SK-N-MC (cell line): Measurements from ENCODE around the gene OR6B1.
"Not testable (repeated sequence)": the region's sequence is repeated elsewhere in the genome, so short reads cannot be mapped to it uniquely, and the experiment has no call there.

Experiments used
- DNase-seq: peaks from one replicate; pipeline ENCODE4 v3.0.0-alpha.2; 2011; ENCODE audit warnings: low read depth, low spot score
- H3K27ac ChIP-seq: fragments of 200-600 bp; sonication (generic); 2 replicates; pipeline ENCODE4 v1.5.1; 2016; ENCODE audit warnings: mixed run types
- H3K36me3 ChIP-seq: fragments of 200-600 bp; sonication (generic); 2 replicates; pipeline ENCODE4 v1.6.1; 2017; ENCODE audit warnings: antibody characterized with exemption, low read length, mixed read lengths; ENCODE audit not compliant: insufficient read depth
- H3K4me3 ChIP-seq: fragments of 200-600 bp; sonication (generic); 2 replicates; pipeline ENCODE4 v1.5.1; 2016
- H3K9ac ChIP-seq: fragments of 200-600 bp; sonication (generic); 2 replicates; pipeline ENCODE4 v1.8.0; 2017; ENCODE audit warnings: mixed run types, mixed read lengths; ENCODE audit not compliant: insufficient read length
- H3K9me3 ChIP-seq: fragments of 200-600 bp; sonication (generic); 2 replicates; pipeline ENCODE4 v1.6.1; 2017; ENCODE audit warnings: low read depth, mild to moderate bottlenecking, antibody characterized with exemption, low read length, moderate library complexity, mixed read lengths
- EZH2 ChIP-seq: fragments of 200-600 bp; sonication (generic); IDR thresholded peaks from one replicate; pipeline ENCODE4 v1.6.1; 2017; ENCODE audit warnings: antibody characterized with exemption
- FOXP2 ChIP-seq: optimal IDR thresholded peaks from 2 replicates; pipeline ENCODE3; 2011; ENCODE audit warnings: mild to moderate bottlenecking, moderate library complexity; ENCODE audit not compliant: insufficient read depth; ENCODE audit errors: extremely low read length, control extremely low read depth
- POLR2AphosphoS5 ChIP-seq: IDR thresholded peaks from 2 replicates; pipeline ENCODE4 v1.6.1; 2012; ENCODE audit warnings: mild to moderate bottlenecking, low read depth, low read length, borderline replicate concordance

Gene OR6B1

GRCh38 chr7:143992670-143993069 is 7.5 kb upstream of the OR6B1 start:
- no peak for DNase-seq
- H3K36me3 ChIP-seq = no peaks in the 10 kb centered on the region
- TF ChIP-seq FOXP2 = no peak

GRCh38 chr7:143993924-143994323 is 6.2 kb upstream of the OR6B1 start:
- no peak for TF ChIP-seq POLR2AphosphoS5
- TF ChIP-seq EZH2 = no peak
- no peak for TF ChIP-seq FOXP2
- no peak overlapping the region for H3K27ac ChIP-seq
- DNase-seq = no peak

More at GRCh38 chr7:143992670-143993069, 7.5 kb upstream of the OR6B1 start:
- H3K9ac ChIP-seq = no peak overlapping the region
- no peaks in the 10 kb centered on the region for H3K9me3 ChIP-seq
- H3K27ac ChIP-seq = no peak overlapping the region
- H3K4me3 ChIP-seq = no peak overlapping the region

GRCh38 chr7:144001543-144001942 is 1.4 kb downstream of the OR6B1 start:
- no peak for DNase-seq
- Histone ChIP-seq H3K27ac (no peak overlapping the region), H3K36me3 (no peaks in the 10 kb centered on the region), H3K4me3 (no peak overlapping the region), H3K9ac (no peak overlapping the region), H3K9me3 (no peaks in the 10 kb centered on the region)
- TF ChIP-seq POLR2AphosphoS5 (no peak), FOXP2 (no peak), EZH2 (no peak)

More at GRCh38 chr7:143993924-143994323, 6.2 kb upstream of the OR6B1 start:
- no peak overlapping the region for H3K9ac ChIP-seq
- no peak overlapping the region for H3K4me3 ChIP-seq
- no peaks in the 10 kb centered on the region for H3K9me3 ChIP-seq
- no peaks in the 10 kb centered on the region for H3K36me3 ChIP-seq

- TF ChIP-seq EZH2 = no peak
- no peak for TF ChIP-seq POLR2AphosphoS5
- TF ChIP-seq FOXP2 = no peak
- no peak for DNase-seq
- Histone ChIP-seq H3K4me3 (no peak overlapping the region), H3K36me3 (no peaks in the 10 kb centered on the region), H3K27ac (no peak overlapping the region), H3K9ac (no peak overlapping the region), H3K9me3 (no peaks in the 10 kb centered on the region)
These were observed 4.6 kb downstream of the OR6B1 start for GRCh38 chr7:144004703-144005102.

- H3K36me3 ChIP-seq = no peaks in the 10 kb centered on the region
- TF ChIP-seq POLR2AphosphoS5 (no peak), FOXP2 (no peak), EZH2 (no peak)
These were observed 6.0 kb downstream of the OR6B1 start for GRCh38 chr7:144006029-144006691.

GRCh38 chr7:144006692-144007042 is 6.5 kb downstream of the OR6B1 start:
- DNase-seq = no peak
- H3K9me3 ChIP-seq = no peaks in the 10 kb centered on the region
- no peak overlapping the region for H3K9ac ChIP-seq
- TF ChIP-seq EZH2 = no peak
- no peak for TF ChIP-seq POLR2AphosphoS5
- no peak for TF ChIP-seq FOXP2
- no peak overlapping the region for H3K4me3 ChIP-seq
- no peak overlapping the region for H3K27ac ChIP-seq
- no peaks in the 10 kb centered on the region for H3K36me3 ChIP-seq

More at GRCh38 chr7:144006029-144006691, 6.0 kb downstream of the OR6B1 start:
- Histone ChIP-seq H3K4me3 (no peak overlapping the region), H3K27ac (no peak overlapping the region), H3K9ac (no peak overlapping the region), H3K9me3 (no peaks in the 10 kb centered on the region)
- no peak for DNase-seq

GRCh38 chr7:144009361-144009760 is 9.2 kb downstream of the OR6B1 start:
- H3K9ac ChIP-seq = no peak overlapping the region
- no peak for TF ChIP-seq EZH2
- no peak for TF ChIP-seq POLR2AphosphoS5
- no peak for TF ChIP-seq FOXP2
- H3K4me3 ChIP-seq = no peak overlapping the region
- no peak overlapping the region for H3K27ac ChIP-seq
- H3K36me3 ChIP-seq = no peaks in the 10 kb centered on the region
- DNase-seq = no peak
- H3K9me3 ChIP-seq = no peaks in the 10 kb centered on the region

- not testable (repeated sequence) for H3K4me3 ChIP-seq, H3K9me3 ChIP-seq, H3K27ac ChIP-seq, H3K9ac ChIP-seq, H3K36me3 ChIP-seq, DNase-seq
These were observed 9.9 kb downstream of the OR6B1 start for GRCh38 chr7:144010061-144010460.

GRCh38 chr7:144010821-144011220 is 10.7 kb downstream of the OR6B1 start:
- H3K36me3 ChIP-seq, H3K9me3 ChIP-seq, H3K27ac ChIP-seq, H3K9ac ChIP-seq, DNase-seq, H3K4me3 ChIP-seq: not testable (repeated sequence)
